NCI-H82 treated with DMSO at 0.1 percent for 48 hours (cell line): ENCODE results near the gene RNF144B.

Experiments
- DNase-seq: peaks from one replicate; lab custom pipeline; 2025; ENCODE audit not compliant: unreplicated experiment; lab: John Stamatoyannopoulos, UW

The RNF144B gene

GRCh38 chr6:18507561-18507960 lies 120.4 kb downstream of the RNF144B start:
- peak; percentile 56 for DNase-seq

- DNase-seq, result no peak
Observed at GRCh38 chr6:18509871-18510643, 122.9 kb downstream of the RNF144B start.

DNA sequence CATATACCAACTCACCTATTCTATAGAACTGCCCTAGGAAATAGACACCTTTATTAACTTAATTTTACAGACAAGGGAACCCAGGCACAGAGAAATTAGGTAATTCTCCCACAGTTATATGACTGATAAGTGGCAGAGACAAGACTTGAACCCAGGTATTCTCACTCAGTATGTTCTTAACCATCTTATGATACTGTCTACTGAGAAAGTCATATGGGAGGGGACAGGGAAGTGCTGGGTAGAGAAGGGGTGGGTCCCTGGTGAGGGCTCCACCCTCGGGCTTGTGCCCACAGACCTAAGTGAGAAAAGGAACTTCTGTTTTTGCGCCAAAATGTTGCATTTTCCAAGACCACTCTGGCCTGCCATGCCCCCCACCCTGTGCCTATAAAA lies 123.5 kb downstream of the RNF144B start:
- DNase-seq, result no peak

DNA sequence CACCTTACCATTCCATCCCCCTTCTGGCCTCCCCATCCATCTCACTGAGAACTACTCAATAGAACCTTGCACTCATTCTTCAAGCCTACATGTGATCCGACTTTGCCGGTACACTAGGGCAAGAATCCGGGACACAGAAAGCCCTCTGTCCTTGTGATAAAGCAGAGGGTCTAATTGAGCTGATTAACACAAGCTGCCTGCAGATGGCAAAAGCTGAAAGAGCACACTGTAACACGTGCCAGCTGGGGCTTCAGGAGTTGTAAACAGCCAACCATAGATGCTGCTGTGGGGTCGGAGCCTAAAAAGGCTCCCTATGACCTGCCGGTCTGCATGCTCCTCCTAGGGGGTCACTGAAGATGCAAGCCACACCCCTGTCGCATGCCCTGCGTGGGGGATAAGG lies 124.1 kb downstream of the RNF144B start:
- DNase-seq, result peak; percentile 14

- DNase-seq, result peak; percentile 84
Observed at GRCh38 chr6:18513253-18513798, 126.2 kb downstream of the RNF144B start.

GRCh38 chr6:18514180-18514579 lies 127.0 kb downstream of the RNF144B start:
- DNase-seq, result no peak

DNA sequence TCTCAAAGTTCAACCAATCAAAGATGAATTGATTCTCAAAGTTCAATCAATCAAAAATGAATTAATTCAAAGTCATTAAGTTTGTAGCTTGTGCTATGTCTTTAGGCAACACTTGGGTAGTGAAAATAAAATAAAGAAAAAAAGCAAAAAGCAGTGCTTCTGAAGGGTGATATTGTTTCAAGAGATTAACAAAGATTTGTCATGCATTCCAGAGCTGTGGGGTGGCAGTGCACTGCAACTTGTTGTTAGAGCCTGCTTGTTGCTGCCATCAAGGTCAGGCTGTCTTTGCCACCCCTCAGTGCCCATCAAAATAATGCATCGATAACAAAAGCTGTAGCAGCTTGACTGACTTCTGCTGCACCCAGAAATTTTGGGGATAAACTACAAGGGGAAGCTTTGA lies 128.6 kb downstream of the RNF144B start:
- DNase-seq, result no peak
